Hematopoietic multipotent progenitor cell treated with erythropoietin and hydrocortisone succinate and interleukin-3 and kit ligand, for 17 days (in vitro differentiated cells): ENCODE results near the gene SDR39U1.

Experiments used
- DNase-seq: peaks from one replicate; pipeline ENCODE4 v3.0.0-alpha.2; 2015; ENCODE audit warnings: low spot score

The SDR39U1 gene

DNA sequence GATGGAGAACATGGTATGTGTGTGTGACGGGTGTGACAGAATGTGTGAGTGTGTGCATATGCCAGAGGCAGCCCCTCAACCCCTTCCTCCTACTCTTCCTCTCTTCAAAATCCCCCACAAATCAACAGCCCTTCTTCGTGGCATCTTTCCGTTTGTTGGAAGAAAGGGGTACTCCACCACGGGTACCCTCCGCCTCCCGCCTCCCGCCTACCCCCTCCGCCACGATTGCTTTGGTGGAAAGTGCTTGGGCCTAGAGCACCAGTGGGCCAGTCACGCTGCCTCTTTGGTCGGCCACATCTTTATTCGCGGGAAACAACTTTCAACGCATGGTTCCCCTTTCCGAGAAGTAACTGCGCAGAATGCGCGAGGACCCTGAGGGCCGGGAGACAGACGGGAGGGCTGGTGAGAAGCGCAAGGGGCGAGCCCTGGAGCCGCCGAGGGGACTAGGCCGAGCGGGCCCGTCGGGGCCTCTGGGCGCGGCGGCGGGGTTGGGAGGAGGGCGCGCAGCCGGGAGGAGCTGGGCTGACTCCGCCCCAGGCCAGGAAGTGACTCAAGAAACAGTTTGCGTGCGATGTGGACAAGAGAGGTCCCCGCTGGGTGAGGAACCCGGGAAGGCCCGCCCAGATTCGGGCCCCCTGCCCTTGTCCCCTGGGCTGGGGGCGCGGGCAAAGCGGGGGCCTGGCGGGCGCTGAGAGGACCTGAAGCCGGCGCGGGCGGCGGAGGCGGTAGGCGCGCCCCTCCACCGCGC is 13.0 kb downstream of the SDR39U1 start, which contains the start of the genes CBLN3 and KHNYN:
CBLN3 (minus strand) TSS at position 274 of the 748 bp plus-strand sequence. CDS start 614 bp downstream, outside the sequence.
KHNYN (plus strand) TSS at position 560 of the 748 bp plus-strand sequence. CDS start 777 bp downstream, outside the sequence.
- DNase-seq, result peak; percentile 91

DNA sequence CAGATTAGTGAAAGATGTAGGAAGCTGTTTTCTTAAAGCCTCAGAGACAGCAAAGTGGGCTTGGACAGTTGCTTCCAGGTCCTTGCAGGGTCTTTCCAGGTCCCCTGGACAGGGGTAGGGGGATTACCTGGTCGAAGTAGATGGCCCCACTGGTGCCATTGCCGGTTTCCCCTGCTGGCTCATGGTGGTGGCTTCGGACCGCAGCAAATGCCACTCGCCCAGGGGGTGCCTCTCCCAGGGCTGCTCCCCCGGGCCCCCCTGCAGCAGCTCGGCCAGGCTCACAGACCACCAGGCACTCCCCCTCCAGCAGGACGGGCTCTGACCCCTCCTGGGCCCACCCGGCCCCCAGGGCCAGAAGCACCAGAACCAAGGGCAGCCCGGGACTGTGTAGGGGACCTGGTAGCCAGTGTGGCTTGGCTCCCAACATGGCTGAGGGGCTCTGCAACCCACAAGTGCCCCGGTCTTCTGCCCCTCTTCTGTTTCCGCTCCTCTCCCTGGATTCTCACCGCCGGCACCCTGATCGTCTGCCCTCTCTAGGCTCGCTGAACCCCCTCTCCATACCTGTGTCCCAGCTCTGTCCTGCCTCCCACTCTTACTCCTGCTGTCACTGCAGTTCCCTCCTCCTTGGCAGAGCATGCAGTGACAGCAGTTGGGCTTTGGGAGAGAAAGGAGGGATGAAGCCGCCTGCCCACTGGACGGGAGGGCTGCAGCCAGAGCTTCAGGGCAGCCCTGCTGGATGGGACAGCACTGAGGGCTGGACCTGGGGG is 13.8 kb downstream of the SDR39U1 start:
- DNase-seq, result no peak

- no peak for DNase-seq
Observed at GRCh38 chr14:24427537-24428508, 14.8 kb downstream of the SDR39U1 start.

GRCh38 chr14:24426912-24427536 is 15.6 kb downstream of the SDR39U1 start:
- no peak for DNase-seq

DNA sequence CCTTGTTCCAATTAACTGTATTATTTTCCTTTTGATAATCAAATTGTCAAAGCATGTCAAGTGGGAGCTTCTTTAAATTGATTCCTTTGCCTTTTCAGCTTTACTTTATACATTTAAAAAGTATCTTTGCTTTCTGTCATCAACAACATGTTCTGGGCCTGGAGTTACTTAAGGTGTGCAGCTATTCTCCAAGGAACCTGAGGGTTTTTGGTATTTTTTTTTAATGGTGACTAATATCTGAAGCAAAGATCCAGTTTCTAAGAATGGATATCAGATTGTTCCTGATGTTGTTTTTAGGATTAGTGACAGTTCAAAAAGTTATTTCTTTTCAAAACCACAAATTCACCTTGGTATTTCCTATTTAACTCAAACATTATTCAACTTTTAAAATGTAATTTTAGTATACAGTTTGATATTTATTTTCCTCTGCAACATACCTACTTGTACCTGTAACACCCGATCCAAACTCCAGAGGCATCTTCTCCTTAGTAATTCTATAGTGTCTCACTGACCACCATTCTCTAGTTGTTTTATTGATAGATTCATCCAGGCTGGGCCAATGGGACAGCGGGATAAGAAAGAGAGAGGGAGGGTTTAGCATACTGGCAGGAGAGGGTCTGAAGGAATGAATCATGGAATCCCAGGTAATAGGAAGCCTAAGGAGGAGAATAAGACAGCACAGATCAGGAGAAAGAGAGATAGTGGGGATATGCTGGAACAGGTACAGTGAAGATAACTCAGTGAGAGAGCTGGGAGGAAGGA is 16.2 kb downstream of the SDR39U1 start:
- DNase-seq, result no peak

GRCh38 chr14:24425704-24426103 is 16.9 kb downstream of the SDR39U1 start:
- peak; percentile 74 for DNase-seq

GRCh38 chr14:24422694-24423601 is 19.6 kb downstream of the SDR39U1 start:
- DNase-seq, result no peak

DNA sequence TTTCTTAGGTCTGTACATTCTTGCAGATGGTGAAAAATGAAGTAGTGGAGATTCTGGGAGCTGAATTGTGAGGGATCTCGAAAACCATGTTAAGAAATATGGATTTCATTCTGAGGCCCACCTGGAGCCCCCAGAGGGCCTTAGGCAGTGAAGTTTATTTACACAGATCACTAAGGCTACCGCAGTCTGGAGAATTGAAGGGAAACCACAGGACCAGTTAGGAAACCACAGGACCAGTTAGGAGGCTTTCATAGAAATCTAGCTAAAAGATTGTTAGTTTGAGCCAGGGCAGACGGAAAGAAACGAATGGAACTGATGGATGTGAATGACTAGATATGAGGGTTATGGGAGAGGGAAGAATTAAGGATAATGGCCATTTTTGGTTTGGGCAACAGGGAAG is 20.3 kb downstream of the SDR39U1 start:
- no peak for DNase-seq

- no peak for DNase-seq
Observed at GRCh38 chr14:24418492-24418873, 24.1 kb downstream of the SDR39U1 start.

GRCh38 chr14:24417832-24418491 is 24.6 kb downstream of the SDR39U1 start:
- no peak for DNase-seq

DNA sequence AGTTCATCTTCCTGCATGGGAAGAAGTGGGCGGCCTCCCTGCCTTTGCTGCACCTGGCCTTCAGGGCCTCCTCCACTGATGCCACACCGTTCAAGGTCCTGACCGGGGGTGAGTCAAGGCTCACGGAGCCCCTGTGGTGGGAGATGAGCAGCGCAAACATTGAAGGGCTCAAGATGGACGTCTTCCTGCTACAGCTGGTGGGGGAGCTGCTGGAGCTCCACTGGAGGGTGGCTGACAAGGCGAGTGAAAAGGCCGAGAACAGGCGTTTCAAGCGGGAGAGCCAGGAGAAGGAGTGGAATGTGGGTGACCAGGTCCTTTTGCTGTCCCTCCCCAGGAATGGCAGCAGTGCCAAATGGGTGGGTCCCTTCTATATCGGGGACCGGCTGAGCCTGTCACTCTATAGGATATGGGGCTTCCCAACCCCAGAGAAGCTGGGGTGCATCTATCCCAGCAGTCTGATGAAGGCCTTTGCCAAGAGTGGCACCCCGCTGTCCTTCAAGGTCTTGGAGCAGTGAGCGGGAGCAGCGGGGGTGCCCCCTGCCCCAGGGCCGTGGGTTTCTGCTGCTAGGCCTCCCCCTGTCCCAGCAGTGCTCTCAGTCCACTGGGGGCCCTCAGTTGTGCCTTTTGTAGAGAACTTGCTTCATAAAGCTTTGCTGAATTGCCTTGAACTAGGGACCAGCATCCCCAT is 25.5 kb downstream of the SDR39U1 start:
- no peak for DNase-seq

- DNase-seq, result no peak
Observed at GRCh38 chr14:24416254-24416931, 26.2 kb downstream of the SDR39U1 start.

- DNase-seq, result no peak
Observed at GRCh38 chr14:24415421-24416253, 26.9 kb downstream of the SDR39U1 start.

DNA sequence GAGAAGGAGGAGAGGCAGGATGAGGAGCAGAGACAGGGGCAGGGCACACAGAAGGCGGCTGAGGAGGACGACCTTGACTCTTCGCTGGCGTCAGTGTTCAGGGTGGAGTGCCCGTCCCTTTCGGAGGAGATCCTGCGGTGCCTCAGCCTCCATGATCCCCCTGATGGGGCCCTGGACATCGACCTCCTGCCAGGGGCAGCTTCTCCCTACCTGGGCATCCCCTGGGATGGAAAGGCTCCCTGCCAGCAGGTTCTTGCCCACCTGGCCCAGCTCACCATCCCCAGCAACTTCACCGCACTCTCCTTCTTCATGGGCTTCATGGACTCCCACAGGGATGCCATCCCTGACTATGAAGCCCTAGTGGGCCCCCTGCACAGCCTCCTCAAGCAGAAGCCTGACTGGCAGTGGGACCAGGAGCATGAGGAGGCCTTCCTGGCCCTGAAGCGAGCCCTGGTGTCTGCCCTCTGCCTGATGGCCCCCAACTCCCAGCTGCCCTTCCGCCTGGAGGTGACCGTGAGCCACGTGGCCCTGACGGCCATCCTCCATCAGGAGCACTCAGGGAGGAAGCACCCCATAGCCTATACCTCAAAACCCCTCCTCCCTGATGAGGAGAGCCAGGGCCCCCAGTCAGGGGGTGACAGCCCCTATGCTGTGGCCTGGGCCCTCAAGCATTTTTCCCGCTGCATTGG is 27.7 kb downstream of the SDR39U1 start:
- DNase-seq, result no peak

- no peak for DNase-seq
Observed at GRCh38 chr14:24414077-24414476, 28.5 kb downstream of the SDR39U1 start.
